Measurements from ENCODE around the gene DENND11. TPM values are rescaled to one million over a fixed set of nuclear protein-coding genes. Genes with fewer than 3 reads are reported as not detected.

The DENND11 gene
- 10 to 100 TPM; 43.2 to 48.7 TPM for total RNA-seq

- peak; percentile 82 to 86 for ATAC-seq (replicated peaks in 1 of 2)
- Mint-ChIP-seq H3K27me3 (ENCODE audit: low read depth) (peaks cover 13% of the 10 kb centered on the region), H3K27ac (peak within 1 kb of the TSS; percentile 34)
Observed at GRCh38 chr7:141702047-141702567, at the start of gene DENND11. DENND11 (minus strand) TSS chr7:141702166; CDS start chr7:141702153, 13 bp downstream.

GRCh38 chr7:141748396-141748795, 46.4 kb upstream of the DENND11 start:
- peaks cover 9% of the 10 kb centered on the region for H3K4me1 Mint-ChIP-seq (ENCODE audit: low read depth)
- no peaks in the 10 kb centered on the region for H3K27me3 Mint-ChIP-seq (ENCODE audit: low read depth)
- no peak for DNase-seq
- peaks cover 37 to 53% of the 10 kb centered on the region in 2 donors for H3K36me3 Mint-ChIP-seq (ENCODE audit: insufficient read depth in 2 of 2)
- H3K27ac Mint-ChIP-seq: no peak overlapping the region
- no peak overlapping the region for H3K4me3 Mint-ChIP-seq
- no peak for ATAC-seq (replicated peaks in 1 of 2)
- H3K9me3 Mint-ChIP-seq: peaks cover 1 to 7% of the 10 kb centered on the region in 2 donors

More at GRCh38 chr7:141702047-141702567, at the start of gene DENND11:
- H3K4me1 Mint-ChIP-seq (ENCODE audit: low read depth): peaks cover 45% of the 10 kb centered on the region
- DNase-seq: peak; percentile 65 to 68
- H3K9me3 Mint-ChIP-seq: no peaks in the 10 kb centered on the region
- peaks cover 2 to 4% of the 10 kb centered on the region in 2 donors for H3K36me3 Mint-ChIP-seq (ENCODE audit: insufficient read depth in 2 of 2)
- H3K4me3 Mint-ChIP-seq: peak within 1 kb of the TSS; percentile 79 to 84

- ATAC-seq (replicated peaks in 1 of 2): no peak
Observed at GRCh38 chr7:141744131-141744530, 42.2 kb upstream of the DENND11 start.

GRCh38 chr7:141742229-141742628, 40.3 kb upstream of the DENND11 start:
- Mint-ChIP-seq H3K9me3 (no peaks in the 10 kb centered on the region), H3K27me3 (ENCODE audit: low read depth) (no peaks in the 10 kb centered on the region), H3K36me3 (ENCODE audit: insufficient read depth in 2 of 2) (peaks cover 17 to 41% of the 10 kb centered on the region in 2 donors), H3K4me3 (peak overlapping the region in 1 of 2 donors; percentile 29), H3K4me1 (ENCODE audit: low read depth) (peaks cover 49% of the 10 kb centered on the region), H3K27ac (peak overlapping the region; percentile 55)
- DNase-seq (no peak), ATAC-seq (replicated peaks in 1 of 2) (no peak)

More at GRCh38 chr7:141744131-141744530, 42.2 kb upstream of the DENND11 start:
- Mint-ChIP-seq H3K4me3 (no peak overlapping the region), H3K27ac (peak overlapping the region; percentile 56), H3K4me1 (ENCODE audit: low read depth) (peaks cover 35% of the 10 kb centered on the region), H3K27me3 (ENCODE audit: low read depth) (no peaks in the 10 kb centered on the region), H3K36me3 (ENCODE audit: insufficient read depth in 2 of 2) (peaks cover 15 to 40% of the 10 kb centered on the region in 2 donors), H3K9me3 (no peaks in the 10 kb centered on the region)
- DNase-seq: no peak

GRCh38 chr7:141739250-141739649, 37.3 kb upstream of the DENND11 start:
- peaks cover 50% of the 10 kb centered on the region for H3K4me1 Mint-ChIP-seq (ENCODE audit: low read depth)

GRCh38 chr7:141738592-141739013, 36.6 kb upstream of the DENND11 start:
- Mint-ChIP-seq H3K4me1 (ENCODE audit: low read depth) (peaks cover 43% of the 10 kb centered on the region), H3K9me3 (no peaks in the 10 kb centered on the region), H3K36me3 (ENCODE audit: insufficient read depth in 2 of 2) (peaks cover 14 to 33% of the 10 kb centered on the region in 2 donors), H3K4me3 (peak overlapping the region; percentile 94 to 98), H3K27me3 (ENCODE audit: low read depth) (no peaks in the 10 kb centered on the region), H3K27ac (peak overlapping the region; percentile 99)
- no peak for DNase-seq
- ATAC-seq (replicated peaks in 1 of 2): no peak

More at GRCh38 chr7:141739250-141739649, 37.3 kb upstream of the DENND11 start:
- no peak for ATAC-seq (replicated peaks in 1 of 2)
- peaks cover 14 to 39% of the 10 kb centered on the region in 2 donors for H3K36me3 Mint-ChIP-seq (ENCODE audit: insufficient read depth in 2 of 2)
- no peaks in the 10 kb centered on the region for H3K27me3 Mint-ChIP-seq (ENCODE audit: low read depth)
- H3K4me3 Mint-ChIP-seq: peak overlapping the region; percentile 94 to 98
- no peak for DNase-seq
- peak overlapping the region; percentile 99 for H3K27ac Mint-ChIP-seq
- no peaks in the 10 kb centered on the region for H3K9me3 Mint-ChIP-seq

GRCh38 chr7:141737836-141738591, 36.0 kb upstream of the DENND11 start, which contains the start of gene SSBP1:
SSBP1 (plus strand) TSS chr7:141738358; CDS start chr7:141739167, 809 bp downstream.
- Mint-ChIP-seq H3K27me3 (ENCODE audit: low read depth) (no peaks in the 10 kb centered on the region), H3K4me1 (ENCODE audit: low read depth) (peaks cover 41% of the 10 kb centered on the region), H3K36me3 (ENCODE audit: insufficient read depth in 2 of 2) (peaks cover 10 to 29% of the 10 kb centered on the region in 2 donors), H3K27ac (peak within 1 kb of the TSS; percentile 99), H3K9me3 (no peaks in the 10 kb centered on the region), H3K4me3 (peak within 1 kb of the TSS; percentile 94 to 98)
- ATAC-seq (replicated peaks in 1 of 2) (peak; percentile 91 to 94), DNase-seq (peak; percentile 91 to 92)

GRCh38 chr7:141737118-141737835, 35.3 kb upstream of the DENND11 start:
- H3K4me1 Mint-ChIP-seq (ENCODE audit: low read depth): peaks cover 37% of the 10 kb centered on the region
- ATAC-seq (replicated peaks in 1 of 2) (no peak), DNase-seq (peak; percentile 3 to 14)
- H3K4me3 Mint-ChIP-seq: peak overlapping the region; percentile 94 to 98
- H3K27me3 Mint-ChIP-seq (ENCODE audit: low read depth): no peaks in the 10 kb centered on the region
- peak overlapping the region; percentile 99 for H3K27ac Mint-ChIP-seq
- H3K36me3 Mint-ChIP-seq (ENCODE audit: insufficient read depth in 2 of 2): peaks cover 10 to 24% of the 10 kb centered on the region in 2 donors
- no peaks in the 10 kb centered on the region for H3K9me3 Mint-ChIP-seq

- ATAC-seq (replicated peaks in 1 of 2) (no peak), DNase-seq (no peak)
- H3K27ac Mint-ChIP-seq: no peak overlapping the region
- no peaks in the 10 kb centered on the region for H3K4me1 Mint-ChIP-seq (ENCODE audit: low read depth)
- H3K4me3 Mint-ChIP-seq: no peak overlapping the region
- no peaks in the 10 kb centered on the region for H3K27me3 Mint-ChIP-seq (ENCODE audit: low read depth)
- no peaks in the 10 kb centered on the region for H3K9me3 Mint-ChIP-seq
- no peaks in the 10 kb centered on the region for H3K36me3 Mint-ChIP-seq (ENCODE audit: insufficient read depth in 2 of 2)
Observed at GRCh38 chr7:141731476-141732149, 29.6 kb upstream of the DENND11 start.

- ATAC-seq (replicated peaks in 1 of 2) (no peak), DNase-seq (no peak)
- Mint-ChIP-seq H3K4me1 (ENCODE audit: low read depth) (no peaks in the 10 kb centered on the region), H3K9me3 (no peaks in the 10 kb centered on the region), H3K36me3 (ENCODE audit: insufficient read depth in 2 of 2) (no peaks in the 10 kb centered on the region), H3K27me3 (ENCODE audit: low read depth) (no peaks in the 10 kb centered on the region), H3K27ac (no peak overlapping the region), H3K4me3 (no peak overlapping the region)
Observed at GRCh38 chr7:141729020-141729419, 27.1 kb upstream of the DENND11 start.

- Mint-ChIP-seq H3K36me3 (ENCODE audit: insufficient read depth in 2 of 2) (no peaks in the 10 kb centered on the region), H3K27me3 (ENCODE audit: low read depth) (no peaks in the 10 kb centered on the region), H3K27ac (no peak overlapping the region), H3K9me3 (no peaks in the 10 kb centered on the region), H3K4me3 (no peak overlapping the region), H3K4me1 (ENCODE audit: low read depth) (no peaks in the 10 kb centered on the region)
- ATAC-seq (replicated peaks in 1 of 2): no peak
- DNase-seq: no peak
Observed at GRCh38 chr7:141722529-141722928, 20.6 kb upstream of the DENND11 start.

GRCh38 chr7:141717450-141717849, 15.5 kb upstream of the DENND11 start:
- H3K4me1 Mint-ChIP-seq (ENCODE audit: low read depth): peaks cover 4% of the 10 kb centered on the region
- no peak overlapping the region for H3K4me3 Mint-ChIP-seq
- H3K9me3 Mint-ChIP-seq: no peaks in the 10 kb centered on the region
- no peak overlapping the region for H3K27ac Mint-ChIP-seq
- ATAC-seq (replicated peaks in 1 of 2) (no peak), DNase-seq (no peak)
- no peaks in the 10 kb centered on the region for H3K27me3 Mint-ChIP-seq (ENCODE audit: low read depth)
- H3K36me3 Mint-ChIP-seq (ENCODE audit: insufficient read depth in 2 of 2): no peaks in the 10 kb centered on the region
